ENCODE results near the gene ATP13A4. TPM values are rescaled to one million over a fixed set of nuclear protein-coding genes. Genes with fewer than 3 reads are reported as not detected.
"Not testable (repeated sequence)": the region's sequence is repeated elsewhere in the genome, so short reads cannot be mapped to it uniquely, and the experiment has no call there.

Gene ATP13A4
- total RNA-seq, 1 donor from 2014 or later = 1.0 TPM

DNA sequence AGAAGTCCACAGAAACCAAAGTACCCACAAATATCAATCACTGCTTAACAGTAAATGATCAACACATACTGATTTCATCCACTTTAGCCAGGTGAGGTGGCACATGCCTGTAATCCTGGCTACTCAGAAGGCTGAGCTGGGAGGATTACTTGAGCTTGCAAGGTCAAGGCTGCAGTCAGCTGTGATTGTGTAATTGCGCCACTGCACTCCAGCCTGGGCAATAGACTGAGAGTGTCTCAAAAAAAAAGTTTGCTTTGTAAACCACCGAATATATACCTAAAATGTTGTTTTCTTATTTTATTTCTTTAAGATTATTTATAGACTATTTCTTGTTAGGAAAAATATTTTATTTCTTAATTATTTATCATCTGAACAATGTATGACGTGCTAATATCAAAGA is 8.7 kb upstream of the ATP13A4 start:
- intact Hi-C loops (cut with micrococcal nuclease) = no loop called here

DNA sequence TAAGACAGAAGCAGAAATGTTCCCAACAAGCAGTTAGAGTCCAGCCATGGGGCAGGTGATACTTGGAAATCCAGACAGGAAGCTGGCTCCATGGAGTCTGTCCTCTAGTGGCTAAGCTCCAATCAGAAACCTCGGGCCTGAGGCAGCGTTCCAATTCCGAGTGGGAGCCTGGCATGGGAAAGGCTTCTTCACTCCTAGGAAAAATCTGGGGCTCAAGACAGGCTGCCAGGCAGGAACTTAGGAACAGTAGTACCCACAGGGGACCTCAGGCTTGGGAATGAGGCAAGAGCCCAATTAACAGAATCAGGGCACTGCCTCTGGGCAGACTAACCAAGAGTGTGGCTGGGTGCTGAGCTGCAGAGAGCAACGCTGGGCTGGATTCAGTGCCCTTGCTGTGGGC is 6.2 kb upstream of the ATP13A4 start:
- intact Hi-C loops (cut with micrococcal nuclease) = no loop called here

DNA sequence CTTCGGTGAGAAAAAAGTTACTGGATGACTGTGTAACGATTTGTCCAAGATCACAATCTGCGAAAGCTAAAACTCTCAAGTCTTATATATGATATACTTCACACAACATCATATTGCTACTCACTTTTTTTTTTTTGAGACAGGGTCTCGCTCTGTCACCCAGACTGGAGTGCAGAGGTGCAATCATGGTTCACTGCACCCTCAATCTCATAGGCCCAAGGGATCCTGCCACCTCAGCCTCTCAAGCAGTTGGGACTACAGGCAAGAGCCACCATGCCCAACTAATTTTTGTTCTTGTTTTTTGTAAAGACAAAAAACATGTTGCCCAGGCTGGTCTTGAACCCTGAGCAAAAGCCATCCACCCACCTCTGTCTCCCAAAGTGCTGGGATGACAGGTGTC is 5.4 kb upstream of the ATP13A4 start:
- intact Hi-C loops (cut with micrococcal nuclease) = no loop called here

DNA sequence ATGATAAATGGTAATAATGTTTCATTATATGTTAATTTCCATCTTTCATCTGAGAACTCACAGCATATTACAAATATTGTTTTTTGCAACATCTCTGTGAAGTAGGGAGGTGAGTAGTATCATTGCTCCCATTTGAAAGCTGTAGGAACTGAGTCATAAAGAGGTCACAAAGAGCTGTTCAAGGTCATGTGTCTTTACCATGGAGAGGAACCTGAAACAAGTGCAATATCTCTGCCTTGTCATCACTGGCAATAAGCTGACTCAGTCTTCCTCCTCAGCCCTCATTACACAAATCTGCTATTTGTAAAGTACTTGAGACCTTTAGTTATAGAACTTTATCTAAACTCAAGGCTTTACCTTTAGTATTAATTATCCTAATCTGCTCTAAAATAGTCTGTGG is 4.4 kb upstream of the ATP13A4 start:
- intact Hi-C loops (cut with micrococcal nuclease) = no loop called here

DNA sequence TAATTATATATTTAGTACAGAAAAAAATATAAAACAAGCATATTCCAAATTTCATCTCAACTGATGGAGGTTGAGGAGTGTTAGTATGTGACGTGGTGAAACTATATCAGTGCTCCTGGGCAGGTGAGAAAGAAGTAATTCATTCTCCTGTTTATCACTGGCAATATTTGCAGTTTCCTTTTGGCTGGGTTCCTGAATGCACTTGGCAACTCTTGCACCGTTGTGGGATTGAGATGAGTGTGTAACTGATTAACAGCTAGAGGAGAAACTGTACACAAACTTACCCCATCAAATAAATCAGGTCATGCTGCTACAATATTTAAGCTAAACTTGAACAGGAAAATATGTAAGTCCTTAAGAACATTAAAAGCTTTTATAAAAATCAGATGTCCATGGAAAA is 2.1 kb upstream of the ATP13A4 start:
- intact Hi-C loops (cut with micrococcal nuclease) = no loop called here

DNA sequence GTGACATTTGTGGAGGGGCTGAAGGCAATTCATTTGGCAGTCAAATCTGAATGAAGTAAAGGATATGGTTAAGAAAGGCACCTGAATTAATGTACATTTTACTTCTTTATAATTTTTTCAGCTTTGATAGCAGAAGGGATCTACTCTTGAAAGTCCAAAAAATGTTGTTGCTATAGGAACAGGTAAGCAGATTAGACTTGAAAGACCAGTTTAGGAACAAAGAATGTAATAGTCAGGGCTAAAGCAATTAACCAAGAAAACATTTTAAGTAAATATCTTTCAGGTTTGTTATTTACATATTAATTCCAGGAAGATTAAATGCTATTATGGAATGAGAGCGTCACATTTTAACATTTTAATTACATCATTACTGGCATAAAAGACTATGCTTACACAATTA is 1.1 kb downstream of the ATP13A4 start:
- intact Hi-C loops (cut with micrococcal nuclease) = no loop called here

DNA sequence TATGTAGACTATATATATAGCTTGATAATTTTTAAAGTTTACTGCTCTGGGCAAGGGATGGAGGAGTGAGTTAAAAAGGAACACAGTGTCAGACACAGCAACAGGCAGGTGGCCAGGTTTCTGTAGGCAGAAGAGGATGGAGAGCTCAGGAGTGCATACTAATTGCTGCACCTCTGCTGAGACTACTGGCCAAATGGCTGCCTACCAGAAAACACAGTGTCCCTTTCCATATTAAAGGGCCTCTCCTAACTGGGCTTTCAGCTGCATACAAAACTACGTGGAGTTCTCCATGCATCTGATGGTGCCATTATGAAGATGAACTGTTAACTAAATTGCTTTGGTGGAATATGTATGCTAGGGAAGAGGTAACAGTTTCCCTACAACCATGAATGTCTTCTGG is 1.8 kb downstream of the ATP13A4 start:
- intact Hi-C loops (cut with micrococcal nuclease) = no loop called here

DNA sequence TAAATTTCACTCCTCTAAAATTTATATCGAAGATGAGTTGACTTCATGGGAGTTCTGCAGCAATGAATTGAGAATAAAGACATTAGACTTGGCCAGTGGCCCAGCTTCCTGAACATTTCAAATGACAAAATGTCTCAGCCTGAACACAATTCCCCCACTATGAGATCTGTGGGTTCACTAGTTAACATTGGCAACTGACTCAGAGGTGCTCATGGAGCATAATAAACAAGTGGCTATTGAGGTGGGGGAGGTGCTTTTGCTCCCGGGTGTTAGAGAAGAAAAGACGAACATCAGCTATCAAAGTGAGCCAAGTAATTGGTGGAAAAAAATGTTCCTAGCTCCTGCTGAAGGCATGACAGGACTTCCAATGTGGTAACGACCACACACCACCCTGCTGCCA is 6.3 kb downstream of the ATP13A4 start:
- intact Hi-C loops (cut with micrococcal nuclease) = no loop called here

DNA sequence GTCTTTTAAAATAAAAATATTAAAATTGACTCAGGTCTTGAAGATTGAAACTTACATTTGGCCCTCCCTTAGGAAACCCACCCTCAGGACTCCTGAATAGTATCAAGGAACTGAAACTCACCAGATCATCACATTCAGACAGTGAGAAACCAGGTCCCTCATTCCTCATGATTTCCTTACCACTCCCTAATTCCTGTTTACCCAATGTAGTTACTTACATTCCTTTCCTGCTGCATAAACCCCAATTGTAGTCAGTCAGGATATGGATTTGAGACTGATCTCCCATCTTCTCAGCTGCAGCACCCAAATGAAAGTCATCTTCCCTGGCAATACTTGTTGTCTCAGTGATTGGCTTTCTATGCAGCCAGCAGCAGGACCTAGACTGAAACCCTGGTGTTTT is 8.6 kb downstream of the ATP13A4 start:
- intact Hi-C loops (cut with micrococcal nuclease) = no loop called here

DNA sequence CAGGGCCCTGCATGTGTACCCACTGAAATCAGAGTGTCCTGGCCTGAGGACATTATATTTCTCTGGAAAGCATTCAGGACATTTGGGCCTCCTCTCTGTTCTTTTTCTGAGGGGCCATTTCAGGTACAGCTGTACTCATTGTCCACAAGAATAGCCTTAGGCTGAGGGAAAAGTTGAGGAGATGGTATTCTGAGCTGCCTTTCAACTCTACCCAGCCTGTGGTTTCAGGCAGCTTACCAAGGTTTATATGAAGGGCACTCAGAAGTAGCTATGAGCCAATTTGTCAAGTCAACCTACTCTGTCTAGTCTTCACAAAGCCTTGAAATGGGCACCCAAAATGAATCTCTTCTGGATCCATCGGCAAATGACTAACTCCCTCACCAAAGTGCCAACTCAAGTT is 9.4 kb downstream of the ATP13A4 start:
- intact Hi-C loops (cut with micrococcal nuclease) = no loop called here

DNA sequence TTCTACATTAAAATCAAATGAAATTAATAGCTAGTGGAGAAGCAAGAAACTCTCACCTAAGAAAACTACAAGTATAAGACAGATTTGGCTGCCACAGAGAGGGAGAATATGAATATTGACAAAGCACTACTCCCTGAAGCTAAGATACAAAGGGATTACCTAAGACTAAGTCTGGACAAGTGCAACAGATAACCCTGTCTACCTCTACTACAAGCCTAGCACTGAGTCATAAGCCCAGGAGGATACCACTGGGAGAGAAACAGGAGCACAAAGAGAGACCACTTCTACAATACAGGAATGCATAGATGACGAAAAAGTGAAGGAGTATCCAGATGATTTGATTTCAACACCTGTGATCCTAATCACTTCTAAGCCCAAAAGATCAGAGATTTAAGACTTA is 10.4 kb downstream of the ATP13A4 start:
- intact Hi-C loops (cut with micrococcal nuclease) = no loop called here

DNA sequence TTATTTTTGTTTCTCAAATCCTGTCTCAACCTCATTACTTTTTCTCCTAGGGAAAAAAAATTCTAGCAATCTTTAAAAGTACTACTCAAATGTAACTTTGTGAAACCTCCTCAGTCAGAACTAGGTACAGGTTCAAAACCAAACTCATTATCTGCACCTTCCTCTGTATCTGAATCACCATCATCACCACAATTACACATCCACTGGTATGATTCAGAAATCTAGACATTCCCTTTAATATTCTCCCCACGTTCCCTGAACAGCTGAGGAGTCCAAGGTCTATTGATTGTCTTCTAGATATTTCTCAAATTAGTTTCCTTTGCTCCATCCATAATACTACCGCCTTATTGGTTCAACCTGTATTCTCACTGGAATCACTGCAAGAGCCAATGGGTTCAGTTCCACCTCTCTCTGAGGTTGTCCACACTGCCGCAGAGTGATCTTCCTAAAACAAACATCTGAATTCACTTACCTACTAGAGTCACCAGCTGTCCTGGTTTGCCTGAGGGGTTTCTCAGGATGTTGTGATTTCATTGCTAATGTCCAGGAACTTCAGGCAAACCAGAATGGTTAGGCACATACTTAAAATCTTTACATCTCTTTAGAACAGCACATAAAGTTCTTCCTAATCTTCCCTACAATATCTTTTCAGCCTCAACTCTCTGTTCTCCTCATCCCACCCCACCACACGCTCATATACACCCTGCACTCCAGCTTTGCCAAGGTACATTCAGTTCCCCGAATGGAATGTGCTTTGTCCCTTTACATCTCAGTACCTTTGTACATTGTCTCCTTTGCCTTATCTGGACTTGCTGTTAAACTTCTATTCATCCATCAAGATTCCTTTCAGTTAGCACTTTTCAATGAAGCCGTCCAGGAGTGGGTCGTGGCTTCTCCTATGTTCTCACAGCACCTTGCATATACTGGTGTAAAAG is 24.2 kb downstream of the ATP13A4 start:
- intact Hi-C loops (cut with micrococcal nuclease) = no loop called here

DNA sequence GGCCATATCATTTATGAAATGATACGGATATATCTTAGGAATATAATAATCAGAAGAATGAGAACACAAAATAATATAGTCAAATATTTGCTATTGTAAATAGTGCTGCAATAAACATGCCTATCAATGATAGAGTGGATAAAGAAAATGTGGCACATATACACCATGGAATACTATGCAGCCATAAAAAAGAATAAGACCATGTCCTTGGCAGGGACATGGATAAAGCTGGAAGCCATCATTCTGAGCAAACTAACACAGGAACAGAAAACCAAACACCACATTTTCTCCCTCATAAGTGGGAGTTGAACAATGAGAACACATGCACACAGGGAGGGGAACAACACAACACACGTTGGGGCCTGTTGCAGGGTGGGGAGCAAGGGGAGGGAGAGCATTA is 28.6 kb downstream of the ATP13A4 start:
- intact Hi-C loops (cut with micrococcal nuclease) = not testable (repeated sequence)

DNA sequence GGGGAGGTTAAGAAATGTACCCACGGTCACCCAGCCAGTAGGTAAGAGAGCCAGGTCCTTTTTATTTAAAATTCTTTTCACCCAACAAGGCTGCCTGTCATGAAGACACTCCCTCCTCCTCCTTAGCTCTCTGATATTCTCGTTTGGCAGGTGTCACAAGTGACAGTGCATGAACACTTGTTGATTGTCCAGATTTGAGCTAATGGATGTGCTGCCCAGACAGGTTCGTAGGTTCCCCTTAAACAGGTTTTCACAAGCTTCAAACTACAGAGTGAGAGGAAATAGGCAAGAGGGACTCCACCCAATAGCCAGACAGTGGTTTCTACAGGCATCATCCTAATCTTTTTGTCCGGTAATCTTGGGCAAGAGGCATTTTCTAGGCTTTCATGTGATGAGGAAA is 32.2 kb downstream of the ATP13A4 start:
- intact Hi-C loops (cut with micrococcal nuclease) = no loop called here

DNA sequence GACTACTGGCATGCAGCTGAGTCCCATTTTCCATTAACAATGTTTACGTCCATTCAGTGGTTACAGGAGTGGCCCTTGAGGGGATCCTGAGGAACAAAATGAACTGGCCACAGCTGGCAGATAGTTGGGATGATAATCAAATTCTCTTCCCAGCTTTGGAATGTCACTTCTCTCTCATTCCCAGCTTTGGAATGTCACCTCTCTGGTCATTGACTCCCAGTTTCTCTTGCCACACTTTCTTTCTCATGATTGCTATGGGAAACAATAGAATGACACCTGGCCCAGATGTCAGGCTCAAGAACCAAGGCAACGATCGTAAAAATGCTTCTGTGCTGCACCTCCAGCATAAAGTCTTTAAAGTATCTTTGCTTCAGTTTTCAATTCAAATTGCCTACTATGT is 34.0 kb downstream of the ATP13A4 start:
- intact Hi-C loops (cut with micrococcal nuclease) = no loop called here

DNA sequence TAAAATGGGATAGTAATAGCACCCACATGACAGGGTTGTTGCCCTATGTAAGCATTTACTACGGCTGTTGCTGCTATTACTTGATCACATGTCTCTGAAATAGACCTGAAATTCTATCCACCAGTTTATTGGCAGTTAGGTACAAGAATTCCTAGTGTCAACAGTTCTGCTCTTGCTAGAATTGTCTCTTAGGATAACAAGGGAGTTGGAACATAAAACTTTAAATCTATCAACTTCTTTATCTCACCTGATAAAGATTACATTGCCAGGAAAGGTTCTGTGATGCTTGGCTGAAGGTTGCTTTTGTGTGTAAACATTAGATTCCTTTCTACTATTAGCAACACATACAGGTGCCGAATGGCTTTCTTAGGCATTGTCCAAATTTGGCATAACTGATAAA is 38.7 kb downstream of the ATP13A4 start:
- intact Hi-C loops (cut with micrococcal nuclease) = no loop called here

DNA sequence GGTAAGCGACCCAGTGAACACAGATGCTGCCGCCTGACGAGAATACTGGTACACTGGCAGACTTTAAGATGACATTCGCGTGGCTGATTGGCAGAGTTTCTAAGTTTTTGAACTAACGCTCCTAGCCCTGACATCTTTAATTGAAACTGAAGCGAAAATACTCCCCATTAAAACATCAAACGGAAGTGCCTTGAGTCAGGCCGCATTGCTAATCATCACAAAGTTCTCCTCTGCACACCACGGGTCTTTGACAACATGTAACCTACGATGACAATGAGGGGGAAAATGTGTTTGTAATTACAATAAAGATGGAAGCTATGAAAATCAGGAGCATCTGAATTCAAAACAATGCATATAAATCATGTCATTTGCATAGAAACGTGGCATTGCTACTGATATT is 44.5 kb downstream of the ATP13A4 start:
- intact Hi-C loops (cut with micrococcal nuclease) = no loop called here

DNA sequence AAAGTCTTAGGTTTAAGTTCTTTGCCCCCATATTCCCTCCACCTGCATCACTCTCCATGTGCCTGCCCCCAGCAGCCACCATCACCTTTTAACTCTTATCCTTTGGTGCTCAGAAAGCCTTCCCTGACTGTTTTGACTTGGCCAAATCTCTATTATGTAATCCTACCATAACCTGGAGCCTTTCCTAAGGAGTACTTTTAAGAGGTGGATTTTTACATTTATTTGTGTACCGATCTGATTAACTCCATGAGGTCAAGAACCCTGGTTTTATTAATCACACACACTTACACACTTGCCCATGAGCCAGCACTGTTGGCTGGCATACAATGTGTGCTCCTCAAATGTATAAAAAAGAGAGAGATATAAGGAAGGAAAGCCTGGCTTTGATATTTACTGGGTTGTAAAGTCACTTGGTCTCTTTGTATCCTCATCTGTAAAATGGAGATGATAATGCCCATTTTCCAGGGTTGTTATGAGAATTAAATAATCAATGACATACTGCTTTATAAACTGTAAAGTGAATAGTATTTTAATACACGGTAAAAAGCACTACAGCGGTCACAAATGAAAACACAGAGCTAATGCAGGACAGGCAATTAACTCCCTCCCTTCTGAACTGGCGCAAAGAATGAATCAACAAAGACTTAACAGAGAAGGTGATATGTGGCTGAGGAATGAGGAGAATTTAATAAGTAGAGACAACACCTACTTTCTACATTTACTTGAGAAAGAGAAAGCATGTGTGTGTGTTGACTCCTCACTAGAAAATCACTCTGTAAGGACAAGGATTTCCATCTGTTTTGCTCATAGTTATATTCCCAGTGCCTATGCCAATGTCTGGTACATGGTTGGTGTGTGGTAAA is 45.4 kb downstream of the ATP13A4 start:
- intact Hi-C loops (cut with micrococcal nuclease) = no loop called here

DNA sequence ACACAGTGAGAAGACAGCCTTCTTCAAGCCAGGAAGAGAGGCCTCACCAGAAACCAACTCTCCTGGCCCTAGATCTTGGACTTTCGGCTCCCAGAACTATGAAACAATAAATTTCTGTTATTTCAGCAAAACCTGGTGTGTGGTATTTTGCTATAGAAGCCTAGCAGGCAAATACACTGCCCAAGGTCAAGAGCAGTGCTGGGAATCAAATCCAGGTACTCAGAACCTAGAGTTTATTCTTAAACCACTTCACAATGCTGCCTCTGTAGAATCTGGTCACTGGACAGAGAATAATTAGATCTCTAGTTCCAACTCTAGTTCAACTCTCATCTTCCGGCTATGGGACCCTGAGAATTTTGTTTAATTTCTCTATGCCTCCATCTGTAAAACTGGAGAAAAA is 46.6 kb downstream of the ATP13A4 start:
- intact Hi-C loops (cut with micrococcal nuclease) = no loop called here

DNA sequence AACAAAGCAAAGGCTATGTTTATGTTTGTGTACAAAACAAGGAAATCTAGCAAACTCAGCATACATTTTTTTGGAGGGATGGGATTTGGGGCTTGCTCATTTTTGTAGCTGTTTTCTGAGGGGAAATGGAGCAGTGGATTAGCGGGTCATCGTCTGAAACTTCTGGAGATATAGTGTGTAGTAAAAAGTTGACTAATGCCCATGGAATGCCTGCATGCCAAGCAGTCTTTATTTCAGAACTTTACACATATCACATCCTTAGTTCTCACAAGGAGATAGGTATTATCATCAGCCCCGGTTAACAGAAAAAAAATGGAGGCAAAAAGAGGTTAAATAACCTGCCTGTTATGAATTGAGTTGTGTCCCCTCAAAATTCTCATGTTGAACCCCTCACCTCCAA is 47.1 kb downstream of the ATP13A4 start:
- intact Hi-C loops (cut with micrococcal nuclease) = no loop called here

DNA sequence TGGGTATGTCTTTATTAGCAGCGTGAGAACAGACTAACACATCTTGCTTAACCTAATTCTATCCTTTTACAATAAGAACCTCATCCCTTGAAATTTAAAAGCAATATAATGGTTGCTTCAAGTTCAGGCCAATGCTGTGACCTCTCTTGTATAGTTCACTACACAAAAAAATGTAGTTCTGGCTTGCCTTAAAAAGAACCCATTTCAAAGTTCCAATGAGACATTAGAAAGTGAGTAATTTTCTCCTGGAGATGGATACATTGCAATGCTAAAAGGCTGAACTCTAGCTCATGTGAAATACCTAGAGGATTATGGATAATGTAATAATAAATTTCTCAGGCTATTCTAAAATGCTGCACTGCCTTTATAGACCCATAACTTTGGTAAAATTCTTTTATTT is 47.8 kb downstream of the ATP13A4 start:
- intact Hi-C loops (cut with micrococcal nuclease) = no loop called here

DNA sequence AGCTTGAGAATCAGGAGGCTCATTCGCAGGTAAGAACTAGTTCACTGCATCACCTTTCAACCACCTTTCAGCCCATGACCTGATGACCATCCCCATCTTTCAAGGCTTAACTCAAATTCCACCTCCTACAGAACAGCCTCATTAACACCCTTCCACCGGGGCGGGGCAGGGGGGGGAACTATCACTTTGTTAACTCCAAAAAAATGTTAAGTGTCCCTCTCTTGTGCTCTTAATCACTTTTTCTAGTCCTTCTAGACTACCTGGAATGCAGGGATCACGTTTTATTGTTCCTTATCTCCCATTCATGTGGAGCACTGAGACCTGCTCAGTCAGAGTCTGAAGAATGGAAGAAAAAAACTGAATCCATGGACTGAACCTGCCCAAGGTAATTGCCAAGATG is 51.8 kb downstream of the ATP13A4 start:
- intact Hi-C loops (cut with micrococcal nuclease) = no loop called here

Data from T-helper 1 cell treated with Interleukin-12 subunit alpha and Interleukin-12 subunit beta and Interleukin-4 antibody, amounts not matched to agents 30 ng/mL and 1 ng/mL, for 36 hours (primary cell).